Ascending aorta (tissue), 2 donors: Measurements from ENCODE around the gene WSCD2. TPM values are rescaled to one million over a fixed set of nuclear protein-coding genes. Genes with fewer than 3 reads are reported as not detected.

Experiments used
- DNase-seq, 2 donors: peaks; one replicate each; pipeline ENCODE4 v3.0.0-alpha.2; 2019; ENCODE audit warnings: low spot score in 2 of 2
- H3K27ac ChIP-seq, 2 donors: fragments of 200-600 bp; sonication (generic); one replicate each; pipeline ENCODE4 v1.5.1; 2016 to 2017; ENCODE audit warnings: mild to moderate bottlenecking in 1 of 2
- H3K27me3 ChIP-seq: fragments of 200-600 bp; sonication (generic); one replicate; pipeline ENCODE4 v1.5.1; 2017
- H3K36me3 ChIP-seq, 2 donors: fragments of 200-600 bp; sonication (generic); one replicate each; pipeline ENCODE4 v1.5.1; 2016
- H3K4me1 ChIP-seq, 2 donors: fragments of 200-600 bp; sonication (generic); one replicate each; pipeline ENCODE4 v1.5.1; 2016 to 2017; ENCODE audit warnings: mild to moderate bottlenecking in 1 of 2
- H3K4me3 ChIP-seq, 2 donors: fragments of 200-600 bp; sonication (generic); one replicate each; pipeline ENCODE4 v1.5.1; 2016 to 2017; ENCODE audit warnings: mild to moderate bottlenecking in 1 of 2
- H3K9me3 ChIP-seq, 2 donors: fragments of 200-600 bp; sonication (generic); one replicate each; pipeline ENCODE4 v1.5.1; 2016
- CTCF ChIP-seq, 3 experiments: fragments of 200-600 bp in 2 of 3; fragments of 450-650 bp in 1 of 3; sonication (generic) in 2 of 3; IDR thresholded peaks; one replicate each; pipeline ENCODE4 v1.5.1; 2016 to 2019; ENCODE audit warnings: antibody characterized with exemption in 3 of 3, mild to moderate bottlenecking in 1 of 3, moderate library complexity in 1 of 3
- intact Hi-C: fragments of 100-400 bp; cut with DNase I; formaldehyde crosslinking; loops from one replicate; pipeline ENCODE4 v1.15.1; 2023
- total RNA-seq: library from RNA; depleted of rRNA; stranded (reverse); fragments of >200 nt; gene quantifications from one replicate; pipeline ENCODE4 v1.1.0, GENCODE V29; 2016

Gene WSCD2
- total RNA-seq, 1 donor from 2014 or later = 3.5 TPM

DNA sequence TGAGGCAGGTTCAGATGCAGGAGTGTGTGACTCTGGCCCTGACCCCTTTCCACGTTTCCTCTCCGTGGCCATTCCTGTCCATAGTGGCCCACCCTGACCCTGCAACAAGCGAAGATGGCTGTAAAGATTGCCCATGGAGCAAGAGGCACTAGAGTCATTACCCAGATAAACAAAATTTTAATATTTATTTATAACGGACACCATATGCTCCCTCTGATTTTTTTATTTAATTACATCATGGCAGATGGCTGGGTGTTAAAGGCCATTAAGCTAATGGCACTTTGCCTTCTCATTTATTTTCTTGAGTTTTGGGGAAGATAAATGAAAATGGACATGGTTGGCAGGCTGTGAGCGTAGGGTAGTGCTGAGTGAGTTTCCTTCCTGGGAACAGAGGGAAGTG is 58.7 kb downstream of the WSCD2 start:
- DNase-seq = no peak
- no peaks in the 10 kb centered on the region for H3K9me3 ChIP-seq
- no peak overlapping the region for H3K4me3 ChIP-seq
- intact Hi-C loops = no loop called here
- peaks cover 0 to 5% of the 10 kb centered on the region in 2 donors for H3K4me1 ChIP-seq
- no peak overlapping the region for H3K27ac ChIP-seq
- H3K27me3 ChIP-seq = no peaks in the 10 kb centered on the region
- no peak for TF ChIP-seq CTCF (IDR thresholded peaks at IDR 0.05)
- no peaks in the 10 kb centered on the region for H3K36me3 ChIP-seq

DNA sequence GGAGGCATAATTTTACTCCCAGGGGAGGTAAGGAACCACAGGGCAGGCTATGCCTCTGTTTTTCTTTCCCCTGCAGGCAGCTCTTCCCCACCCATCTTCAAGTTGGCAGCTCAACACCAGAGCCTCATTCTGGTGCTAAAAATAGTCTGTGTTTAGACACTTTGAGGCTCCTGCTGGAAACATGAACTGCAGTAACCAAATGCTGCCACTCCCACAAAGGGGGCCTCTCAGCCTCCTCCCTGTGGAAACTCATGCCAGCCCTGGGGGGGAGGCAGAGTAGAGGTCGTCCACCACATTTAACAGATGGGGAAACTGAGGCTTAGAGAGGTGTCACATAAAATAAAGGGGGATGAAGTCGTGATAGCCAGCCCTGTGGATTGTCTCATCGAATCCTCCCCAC is 61.4 kb downstream of the WSCD2 start:
- intact Hi-C loops = loop anchor here (5.0 kb wide), 1 partner anchor 58 kb away; no protein-coding TSS in a partner anchor
- Histone ChIP-seq H3K27ac (no peak overlapping the region), H3K36me3 (no peaks in the 10 kb centered on the region), H3K9me3 (no peaks in the 10 kb centered on the region), H3K27me3 (no peaks in the 10 kb centered on the region), H3K4me3 (no peak overlapping the region), H3K4me1 (peaks cover 0 to 5% of the 10 kb centered on the region in 2 donors)
- TF ChIP-seq CTCF (IDR thresholded peaks at IDR 0.05) = no peak
- DNase-seq = no peak

DNA sequence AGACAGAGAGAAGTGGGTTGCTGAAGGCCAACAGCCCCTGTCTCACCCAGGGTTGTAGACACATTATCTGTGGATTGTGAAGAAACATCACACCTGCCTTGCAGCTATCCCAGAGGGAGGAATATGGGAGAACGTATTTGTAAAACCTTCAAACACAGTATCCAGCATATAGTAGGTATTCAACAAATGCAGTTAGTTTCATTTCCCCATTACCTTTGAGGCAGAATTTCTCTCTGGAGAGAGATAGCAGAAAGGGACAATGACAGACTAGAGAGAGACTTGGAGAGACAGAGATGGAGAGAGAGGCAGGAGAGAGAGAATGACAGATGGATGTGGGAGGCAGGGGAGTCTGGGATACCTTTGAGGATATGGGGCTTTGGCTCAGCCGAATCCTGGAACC is 62.0 kb downstream of the WSCD2 start:
- H3K27ac ChIP-seq = no peak overlapping the region
- intact Hi-C loops = loop anchor here (5.0 kb wide), 1 partner anchor 59 kb away; no protein-coding TSS in a partner anchor
- peaks cover 0 to 5% of the 10 kb centered on the region in 2 donors for H3K4me1 ChIP-seq

DNA sequence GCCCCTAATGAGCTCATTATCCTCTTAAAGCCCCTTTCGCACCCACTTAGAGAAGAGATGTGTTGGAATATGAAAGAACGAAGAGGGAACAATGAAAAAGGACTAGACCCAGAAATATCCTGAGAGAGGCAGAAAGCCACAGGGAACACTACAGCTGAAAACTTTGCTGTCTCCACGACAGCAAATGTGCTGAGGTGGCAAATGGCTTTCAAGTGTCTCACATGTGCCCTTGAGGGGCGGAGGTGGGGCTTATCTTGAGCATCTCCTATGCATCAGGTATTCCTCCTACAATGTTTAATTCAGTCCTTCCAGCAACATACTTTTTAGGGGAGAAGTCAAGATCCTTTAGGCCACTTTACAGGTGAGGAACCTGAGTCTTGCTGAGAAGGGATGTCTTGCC is 62.9 kb downstream of the WSCD2 start:
- peaks cover 0 to 5% of the 10 kb centered on the region in 2 donors for H3K4me1 ChIP-seq
- no peak overlapping the region for H3K4me3 ChIP-seq
- TF ChIP-seq CTCF (IDR thresholded peaks at IDR 0.05) = no peak
- no peaks in the 10 kb centered on the region for H3K36me3 ChIP-seq
- intact Hi-C loops = loop anchor here (1.0 to 5.0 kb wide), 2 partner anchors 60 to 93 kb away; no protein-coding TSS in a partner anchor
- H3K9me3 ChIP-seq = no peaks in the 10 kb centered on the region
- H3K27me3 ChIP-seq = no peaks in the 10 kb centered on the region
- no peak overlapping the region for H3K27ac ChIP-seq
- DNase-seq = no peak

More for the DNA sequence above, 62.0 kb downstream of the WSCD2 start:
- H3K36me3 ChIP-seq = no peaks in the 10 kb centered on the region
- H3K4me3 ChIP-seq = no peak overlapping the region
- H3K9me3 ChIP-seq = no peaks in the 10 kb centered on the region
- no peaks in the 10 kb centered on the region for H3K27me3 ChIP-seq
- no peak for TF ChIP-seq CTCF (IDR thresholded peaks at IDR 0.05)
- DNase-seq = no peak

DNA sequence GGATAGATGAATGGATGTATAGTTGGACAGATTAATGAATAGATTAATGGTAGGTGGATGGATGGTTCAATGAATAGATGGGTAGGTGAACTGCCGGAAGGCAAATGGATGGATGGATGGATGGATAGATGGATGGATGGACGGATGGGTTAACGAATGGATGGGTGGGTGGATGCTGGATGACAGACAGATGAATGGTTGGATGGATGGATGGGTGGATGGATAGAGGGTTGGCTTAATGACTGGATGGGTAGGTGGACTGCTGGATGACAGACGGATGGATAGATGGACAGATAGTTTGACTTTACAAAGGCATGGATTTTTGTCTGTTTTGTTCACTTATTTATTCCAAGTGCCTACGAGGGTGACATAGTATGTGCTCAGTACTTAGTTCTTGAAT is 64.4 kb downstream of the WSCD2 start:
- no peaks in the 10 kb centered on the region for H3K36me3 ChIP-seq
- H3K9me3 ChIP-seq = no peaks in the 10 kb centered on the region
- no peaks in the 10 kb centered on the region for H3K27me3 ChIP-seq
- no peak overlapping the region for H3K4me3 ChIP-seq
- intact Hi-C loops = loop anchor here (5.0 kb wide), 1 partner anchor 61 kb away; no protein-coding TSS in a partner anchor
- peaks cover 0 to 5% of the 10 kb centered on the region in 2 donors for H3K4me1 ChIP-seq
- no peak for DNase-seq
- TF ChIP-seq CTCF (IDR thresholded peaks at IDR 0.05) = no peak
- no peak overlapping the region for H3K27ac ChIP-seq

DNA sequence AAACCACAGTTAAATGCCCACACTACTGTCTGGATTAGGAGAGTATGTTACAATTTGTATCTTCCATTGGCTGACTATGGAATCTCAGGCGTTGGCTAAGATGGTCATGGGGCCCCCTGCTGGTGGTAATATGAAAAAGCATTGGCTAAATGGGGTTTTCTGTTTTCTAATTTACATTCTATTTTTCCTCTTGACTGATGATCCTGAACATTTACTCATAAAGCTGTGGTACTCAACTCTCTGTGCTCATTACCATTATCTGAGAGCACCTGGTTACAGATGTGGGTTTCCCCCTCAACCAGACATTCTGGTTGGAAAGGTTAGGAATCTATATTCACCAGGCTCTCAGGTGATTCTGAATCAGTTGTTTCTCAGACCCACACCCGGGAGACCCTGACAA is 64.8 kb downstream of the WSCD2 start:
- DNase-seq = no peak
- TF ChIP-seq CTCF (IDR thresholded peaks at IDR 0.05) = peak; percentile 49 to 75 (median 60)
- H3K4me3 ChIP-seq = no peak overlapping the region
- no peak overlapping the region for H3K27ac ChIP-seq
- peaks cover 0 to 5% of the 10 kb centered on the region in 2 donors for H3K4me1 ChIP-seq
- no peaks in the 10 kb centered on the region for H3K36me3 ChIP-seq
- H3K27me3 ChIP-seq = no peaks in the 10 kb centered on the region
- H3K9me3 ChIP-seq = no peaks in the 10 kb centered on the region
- intact Hi-C loops = loop anchor here (2.0 to 5.0 kb wide), 2 partner anchors 62 to 201 kb away; no protein-coding TSS in a partner anchor
